Neural cell (in vitro differentiated cells): Measurements from ENCODE around the gene ZDHHC8. TPM values are rescaled to one million over a fixed set of nuclear protein-coding genes. Genes with fewer than 3 reads are reported as not detected.

Source experiments
- H2AFZ ChIP-seq: fragments of 200-600, 300-800 bp; sonication (generic), shearing (Covaris generic); 2 replicates; pipeline ENCODE4 v1.6.0; 2014; ENCODE audit warnings: low read depth, mild to moderate bottlenecking, antibody characterized with exemption, low read length, moderate library complexity
- H3F3A ChIP-seq: fragments of 200-600 bp; shearing (Covaris generic); 2 replicates; pipeline ENCODE4 v1.6.1; 2016; ENCODE audit warnings: mild to moderate bottlenecking, moderate library complexity, mixed read lengths, antibody characterized with exemption, low read length; ENCODE audit not compliant: insufficient read depth, poor library complexity, severe bottlenecking
- H3K27ac ChIP-seq: fragments of 200-600, 300-800 bp; sonication (generic), shearing (Covaris generic); 2 replicates; pipeline ENCODE4 v1.5.1; 2014; ENCODE audit warnings: mild to moderate bottlenecking, low read length, moderate library complexity
- H3K27me3 ChIP-seq: fragments of 300-800, 200-600 bp; sonication (generic), shearing (Covaris generic); 2 replicates; pipeline ENCODE4 v1.6.0; 2014; ENCODE audit warnings: mild to moderate bottlenecking, low read depth, low read length, moderate library complexity; ENCODE audit not compliant: insufficient read depth
- H3K36me3 ChIP-seq: fragments of 300-800, 200-600 bp; sonication (generic), shearing (Covaris generic); 2 replicates; pipeline ENCODE4 v1.5.1; 2014; ENCODE audit warnings: mild to moderate bottlenecking, antibody characterized with exemption, low read length, moderate library complexity; ENCODE audit not compliant: insufficient read depth
- H3K4me2 ChIP-seq: fragments of 300-800, 200-600 bp; sonication (generic), shearing (Covaris generic); 2 replicates; pipeline ENCODE4 v1.6.0; 2014; ENCODE audit warnings: mild to moderate bottlenecking, low read length
- H3K4me3 ChIP-seq: fragments of 300-800, 200-600 bp; sonication (generic), shearing (Covaris generic); 2 replicates; pipeline ENCODE4 v1.5.1; 2014; ENCODE audit warnings: mild to moderate bottlenecking, low read length, moderate library complexity
- H3K79me2 ChIP-seq: fragments of 200-600 bp; shearing (Covaris generic); replicated peaks from 2 replicates; pipeline ENCODE4 v1.6.0; 2014; ENCODE audit warnings: mild to moderate bottlenecking, low read length, moderate library complexity; ENCODE audit not compliant: insufficient read depth
- H3K9ac ChIP-seq: fragments of 300-800, 200-600 bp; sonication (generic), shearing (Covaris generic); 2 replicates; pipeline ENCODE4 v1.6.1; 2016; ENCODE audit warnings: mild to moderate bottlenecking, low read length, mixed read lengths
- H3K9me2 ChIP-seq: fragments of 200-600 bp; shearing (Covaris generic); 2 replicates; pipeline ENCODE4 v1.6.1; 2016; ENCODE audit warnings: mild to moderate bottlenecking, low read length, mixed read lengths; ENCODE audit not compliant: insufficient read depth
- H3K9me3 ChIP-seq: fragments of 200-600, 300-800 bp; sonication (generic), shearing (Covaris generic); 2 replicates; pipeline ENCODE4 v1.6.1; 2016; ENCODE audit warnings: mild to moderate bottlenecking, mixed run types, low read length, moderate library complexity, mixed read lengths
- H4K20me1 ChIP-seq: fragments of 200-600 bp; shearing (Covaris generic); 2 replicates; pipeline ENCODE4 v1.6.1; 2016; ENCODE audit warnings: mild to moderate bottlenecking, mixed run types; ENCODE audit not compliant: insufficient read depth
- EP300 ChIP-seq: fragments of 450-650 bp; conservative IDR thresholded peaks from 2 replicates; pipeline ENCODE4 v1.6.1; 2014; ENCODE audit warnings: antibody characterized with exemption, mild to moderate bottlenecking, moderate library complexity; ENCODE audit not compliant: poor library complexity, severe bottlenecking
- EZH2 ChIP-seq: fragments of 200-600, 300-800 bp; shearing (Covaris generic), sonication (generic); IDR thresholded peaks from 2 replicates; pipeline ENCODE4 v1.6.1; 2014; ENCODE audit warnings: antibody characterized with exemption, low read length, borderline replicate concordance, mild to moderate bottlenecking; ENCODE audit not compliant: insufficient read depth, poor library complexity, severe bottlenecking
- MXI1 ChIP-seq: fragments of 450-650 bp; conservative IDR thresholded peaks from 2 replicates; pipeline ENCODE4 v1.6.1; 2014; ENCODE audit warnings: antibody characterized with exemption, mild to moderate bottlenecking; ENCODE audit not compliant: poor library complexity, severe bottlenecking
- POLR2AphosphoS5 ChIP-seq: IDR thresholded peaks from 2 replicates; pipeline ENCODE4 v1.6.1; 2012
- RAD21 ChIP-seq: fragments of 450-650 bp; conservative IDR thresholded peaks from 2 replicates; pipeline ENCODE4 v1.6.1; 2014; ENCODE audit warnings: antibody characterized with exemption, mild to moderate bottlenecking, moderate library complexity
- SMC3 ChIP-seq: fragments of 450-650 bp; conservative IDR thresholded peaks from 2 replicates; pipeline ENCODE4 v1.6.1; 2014; ENCODE audit warnings: antibody characterized with exemption, mild to moderate bottlenecking, moderate library complexity; ENCODE audit not compliant: poor library complexity
- TAF1 ChIP-seq: IDR thresholded peaks from 2 replicates; pipeline ENCODE4 v1.6.1; 2012; ENCODE audit warnings: low read depth
- polyA plus RNA-seq: library from polyadenylated mRNA; depleted of rRNA; stranded (reverse); fragments of >200 nt; gene quantifications from 2 replicates; pipeline ENCODE4 v1.2.3, GENCODE V29; 2014
- TF ChIP-seq, protein P1 (sequence below): IDR thresholded peaks from 2 replicates; pipeline ENCODE4 v1.6.1; 2012; ENCODE audit warnings: borderline replicate concordance
- TF ChIP-seq, protein P2 (sequence below): fragments of 450-650 bp; IDR thresholded peaks from 2 replicates; pipeline ENCODE4 v1.5.1; 2014; ENCODE audit warnings: antibody characterized with exemption, mild to moderate bottlenecking, moderate library complexity; ENCODE audit not compliant: poor library complexity, severe bottlenecking

ZDHHC8 gene
- polyA plus RNA-seq, 1 donor from 2014 or later: 4.5 TPM

DNA sequence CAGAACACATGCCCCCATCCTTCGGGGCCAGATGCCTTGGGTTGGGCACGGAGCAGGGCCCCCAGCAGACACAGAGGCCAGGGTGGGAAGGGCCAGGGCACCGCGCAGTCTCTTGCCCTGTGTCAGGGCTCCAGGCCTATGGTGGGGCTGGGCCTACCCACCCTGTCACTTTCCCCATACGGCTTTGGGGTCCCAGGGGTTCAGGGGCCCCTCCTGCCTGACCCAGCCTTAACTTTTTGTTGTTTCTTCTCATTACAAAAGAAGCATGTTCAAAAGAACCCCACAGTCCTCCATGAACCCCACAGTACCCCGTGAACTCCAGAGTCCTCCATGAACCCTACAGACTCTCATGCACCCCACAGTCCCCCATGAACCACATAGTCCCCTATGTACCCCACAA, 52.2 kb downstream of the ZDHHC8 start:
- H3K9ac ChIP-seq: no peak overlapping the region
- no peaks in the 10 kb centered on the region for H3K9me3 ChIP-seq
- no peak overlapping the region for H3K4me2 ChIP-seq

DNA sequence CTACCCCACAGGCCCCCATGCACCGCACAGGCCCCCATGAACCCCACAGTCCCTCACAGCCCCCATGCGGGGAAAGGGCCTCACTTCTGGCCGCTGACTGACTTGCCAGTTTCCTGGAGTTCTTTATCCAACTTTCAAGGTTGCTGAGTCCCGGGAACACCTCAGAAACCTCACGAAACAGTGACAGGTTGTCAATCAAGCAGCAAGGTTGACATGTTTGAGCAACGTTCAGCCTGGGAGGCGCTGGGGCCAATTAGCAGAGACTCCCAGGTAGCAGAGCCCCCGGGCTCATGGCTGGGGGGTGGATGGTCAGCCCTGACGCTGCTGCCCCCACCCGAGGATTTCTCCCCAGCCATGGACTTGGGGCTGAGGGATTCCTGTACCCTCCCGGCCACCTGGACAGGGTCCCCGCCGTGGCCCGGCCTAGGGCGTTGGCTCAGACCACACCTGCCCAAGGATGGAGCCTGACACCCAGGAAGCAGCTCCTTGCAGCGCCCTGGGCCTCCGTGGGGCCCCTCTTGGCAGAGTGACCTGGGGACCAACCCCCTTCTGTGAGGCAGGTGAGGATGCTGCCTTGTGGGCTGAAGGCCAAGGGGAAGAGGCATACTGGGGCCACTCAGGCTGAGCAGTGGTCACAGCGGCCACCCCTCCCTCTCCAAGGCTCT, 53.0 kb downstream of the ZDHHC8 start:
- H3K4me3 ChIP-seq: no peak overlapping the region
- H3K9me3 ChIP-seq: no peaks in the 10 kb centered on the region
- H3K9me2 ChIP-seq: no peaks in the 10 kb centered on the region
- no peak overlapping the region for H3K4me2 ChIP-seq
- H3K36me3 ChIP-seq: no peaks in the 10 kb centered on the region
- no peaks in the 10 kb centered on the region for H3K79me2 ChIP-seq
- no peaks in the 10 kb centered on the region for H3K27me3 ChIP-seq
- TF ChIP-seq EP300 (peak; percentile 53), MXI1 (no peak), SMC3 (no peak), POLR2AphosphoS5 (peak; percentile 46)
- no peaks in the 10 kb centered on the region for H3F3A ChIP-seq
- H3K27ac ChIP-seq: no peak overlapping the region
- no peaks in the 10 kb centered on the region for H4K20me1 ChIP-seq
- no peak overlapping the region for H2AFZ ChIP-seq
- no peak overlapping the region for H3K9ac ChIP-seq

More for the DNA sequence above, 52.2 kb downstream of the ZDHHC8 start:
- no peaks in the 10 kb centered on the region for H3K79me2 ChIP-seq
- H3F3A ChIP-seq: no peaks in the 10 kb centered on the region
- no peak overlapping the region for H3K27ac ChIP-seq
- H3K9me2 ChIP-seq: no peaks in the 10 kb centered on the region
- no peak overlapping the region for H3K4me3 ChIP-seq
- H3K27me3 ChIP-seq: no peaks in the 10 kb centered on the region
- no peaks in the 10 kb centered on the region for H3K36me3 ChIP-seq
- H2AFZ ChIP-seq: no peak overlapping the region
- TF ChIP-seq, protein P1, sequence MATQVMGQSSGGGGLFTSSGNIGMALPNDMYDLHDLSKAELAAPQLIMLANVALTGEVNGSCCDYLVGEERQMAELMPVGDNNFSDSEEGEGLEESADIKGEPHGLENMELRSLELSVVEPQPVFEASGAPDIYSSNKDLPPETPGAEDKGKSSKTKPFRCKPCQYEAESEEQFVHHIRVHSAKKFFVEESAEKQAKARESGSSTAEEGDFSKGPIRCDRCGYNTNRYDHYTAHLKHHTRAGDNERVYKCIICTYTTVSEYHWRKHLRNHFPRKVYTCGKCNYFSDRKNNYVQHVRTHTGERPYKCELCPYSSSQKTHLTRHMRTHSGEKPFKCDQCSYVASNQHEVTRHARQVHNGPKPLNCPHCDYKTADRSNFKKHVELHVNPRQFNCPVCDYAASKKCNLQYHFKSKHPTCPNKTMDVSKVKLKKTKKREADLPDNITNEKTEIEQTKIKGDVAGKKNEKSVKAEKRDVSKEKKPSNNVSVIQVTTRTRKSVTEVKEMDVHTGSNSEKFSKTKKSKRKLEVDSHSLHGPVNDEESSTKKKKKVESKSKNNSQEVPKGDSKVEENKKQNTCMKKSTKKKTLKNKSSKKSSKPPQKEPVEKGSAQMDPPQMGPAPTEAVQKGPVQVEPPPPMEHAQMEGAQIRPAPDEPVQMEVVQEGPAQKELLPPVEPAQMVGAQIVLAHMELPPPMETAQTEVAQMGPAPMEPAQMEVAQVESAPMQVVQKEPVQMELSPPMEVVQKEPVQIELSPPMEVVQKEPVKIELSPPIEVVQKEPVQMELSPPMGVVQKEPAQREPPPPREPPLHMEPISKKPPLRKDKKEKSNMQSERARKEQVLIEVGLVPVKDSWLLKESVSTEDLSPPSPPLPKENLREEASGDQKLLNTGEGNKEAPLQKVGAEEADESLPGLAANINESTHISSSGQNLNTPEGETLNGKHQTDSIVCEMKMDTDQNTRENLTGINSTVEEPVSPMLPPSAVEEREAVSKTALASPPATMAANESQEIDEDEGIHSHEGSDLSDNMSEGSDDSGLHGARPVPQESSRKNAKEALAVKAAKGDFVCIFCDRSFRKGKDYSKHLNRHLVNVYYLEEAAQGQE: no peak
- no peak for TF ChIP-seq POLR2AphosphoS5
- no peak for TF ChIP-seq EP300
- TF ChIP-seq TAF1: no peak
- TF ChIP-seq RAD21: no peak
- TF ChIP-seq EZH2: no peak
- TF ChIP-seq, protein P2, sequence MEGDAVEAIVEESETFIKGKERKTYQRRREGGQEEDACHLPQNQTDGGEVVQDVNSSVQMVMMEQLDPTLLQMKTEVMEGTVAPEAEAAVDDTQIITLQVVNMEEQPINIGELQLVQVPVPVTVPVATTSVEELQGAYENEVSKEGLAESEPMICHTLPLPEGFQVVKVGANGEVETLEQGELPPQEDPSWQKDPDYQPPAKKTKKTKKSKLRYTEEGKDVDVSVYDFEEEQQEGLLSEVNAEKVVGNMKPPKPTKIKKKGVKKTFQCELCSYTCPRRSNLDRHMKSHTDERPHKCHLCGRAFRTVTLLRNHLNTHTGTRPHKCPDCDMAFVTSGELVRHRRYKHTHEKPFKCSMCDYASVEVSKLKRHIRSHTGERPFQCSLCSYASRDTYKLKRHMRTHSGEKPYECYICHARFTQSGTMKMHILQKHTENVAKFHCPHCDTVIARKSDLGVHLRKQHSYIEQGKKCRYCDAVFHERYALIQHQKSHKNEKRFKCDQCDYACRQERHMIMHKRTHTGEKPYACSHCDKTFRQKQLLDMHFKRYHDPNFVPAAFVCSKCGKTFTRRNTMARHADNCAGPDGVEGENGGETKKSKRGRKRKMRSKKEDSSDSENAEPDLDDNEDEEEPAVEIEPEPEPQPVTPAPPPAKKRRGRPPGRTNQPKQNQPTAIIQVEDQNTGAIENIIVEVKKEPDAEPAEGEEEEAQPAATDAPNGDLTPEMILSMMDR: no peak
- no peak for TF ChIP-seq MXI1
- TF ChIP-seq SMC3: no peak
- no peaks in the 10 kb centered on the region for H4K20me1 ChIP-seq
